Measurements from ENCODE around the gene TUT4. TPM values are rescaled to one million over a fixed set of nuclear protein-coding genes. Genes with fewer than 3 reads are reported as not detected.

The TUT4 gene
- total RNA-seq, 3 donors from 2014 or later (not counting 1 experiment from before 2014, with no cell fraction given): 124 to 156 (median 125) TPM

DNA sequence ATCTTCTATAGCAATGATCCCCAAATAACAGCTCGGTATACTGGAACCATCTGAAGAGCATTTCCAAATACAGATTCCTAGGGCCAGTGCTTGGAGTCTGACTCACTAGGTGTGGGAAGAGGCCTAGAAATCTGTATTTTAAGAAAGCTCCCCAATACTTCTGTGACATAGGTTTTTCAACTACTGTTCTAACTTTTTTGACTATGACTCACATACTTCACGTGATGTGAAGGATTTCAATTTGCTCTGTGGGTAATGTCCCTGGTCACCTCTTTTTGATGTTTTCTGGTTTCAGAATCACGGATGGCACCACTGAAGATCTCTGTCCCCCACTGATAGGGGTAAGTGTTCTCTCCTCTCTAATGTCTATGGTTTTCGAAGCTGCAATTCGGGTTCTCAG lies 159.7 kb downstream of the TUT4 start:
- 98% methylated on average over 5 of the region's 5 CpGs for WGBS (ENCODE audit: insufficient coverage)
- no peak for TF ChIP-seq CTCF (IDR thresholded peaks at IDR 0.05)
- Mint-ChIP-seq H3K27me3 (ENCODE audit: low read depth in 2 of 2) (no peaks in the 10 kb centered on the region), H3K4me3 (no peak overlapping the region), H3K4me1 (no peaks in the 10 kb centered on the region), H3K36me3 (no peaks in the 10 kb centered on the region), H3K9me3 (no peaks in the 10 kb centered on the region), H3K27ac (no peak overlapping the region)
- ATAC-seq (no peak), DNase-seq (no peak)
- Histone ChIP-seq H3K4me1 (ENCODE audit: control insufficient read depth, insufficient read depth, low read length) (no peaks in the 10 kb centered on the region), H3K4me3 (ENCODE audit: low read length) (no peak overlapping the region), H3K9me3 (ENCODE audit: control insufficient read depth, insufficient read depth, low read length) (no peaks in the 10 kb centered on the region), H3K27ac (ENCODE audit: low read length) (no peak overlapping the region), H3K36me3 (ENCODE audit: control insufficient read depth, insufficient read depth, low read length) (no peaks in the 10 kb centered on the region), H3K27me3 (ENCODE audit: control insufficient read depth, insufficient read depth, low read length) (no peaks in the 10 kb centered on the region)
- intact Hi-C loops (cut with micrococcal nuclease): no loop called here

DNA sequence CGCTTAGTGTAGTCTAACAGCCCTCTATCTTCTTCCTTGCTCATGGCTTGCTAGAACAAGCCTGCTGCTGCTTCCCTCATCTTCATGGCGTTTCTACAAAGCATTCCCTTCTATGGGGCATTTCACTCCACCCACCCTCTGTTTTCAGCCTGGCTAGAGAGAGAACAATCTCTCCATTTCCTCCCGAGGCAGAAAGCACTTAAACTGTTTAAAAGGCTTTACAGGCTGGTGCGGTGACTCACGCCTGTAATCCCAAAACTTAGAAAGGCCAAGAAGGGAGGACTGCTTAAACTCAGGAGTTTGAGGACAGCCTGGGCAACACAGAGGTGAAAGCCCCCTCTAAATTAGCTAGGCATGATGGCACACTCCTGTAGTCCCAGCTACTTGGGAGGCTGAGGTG lies 166.4 kb downstream of the TUT4 start:
- H3K36me3 ChIP-seq (ENCODE audit: control insufficient read depth, insufficient read depth, low read length): no peaks in the 10 kb centered on the region
- no peak overlapping the region for H3K27ac Mint-ChIP-seq

DNA sequence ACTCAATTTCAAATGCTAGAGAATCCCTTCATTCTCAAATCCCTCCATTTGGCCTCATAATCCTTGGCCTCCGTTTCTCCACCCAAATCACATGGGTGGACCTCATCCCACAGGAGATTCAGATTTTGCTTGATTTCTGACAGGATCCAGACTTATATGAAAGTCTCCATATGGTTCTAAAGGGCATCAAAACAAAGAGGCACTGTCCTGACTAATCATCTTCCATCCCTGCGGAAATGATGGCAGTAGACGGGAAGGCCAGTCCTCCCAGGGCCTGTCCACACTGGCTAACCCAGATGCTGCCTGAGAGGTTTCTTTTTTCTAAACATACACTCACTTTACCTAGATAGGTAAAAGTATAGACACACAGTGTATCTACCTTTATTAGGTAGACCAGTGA lies 167.5 kb downstream of the TUT4 start:
- H3K4me3 ChIP-seq (ENCODE audit: low read length): no peak overlapping the region
- H3K27me3 Mint-ChIP-seq (ENCODE audit: low read depth in 2 of 2): no peaks in the 10 kb centered on the region
- ATAC-seq (no peak), DNase-seq (no peak)
- no peaks in the 10 kb centered on the region for H3K27me3 ChIP-seq (ENCODE audit: control insufficient read depth, insufficient read depth, low read length)
- 100% methylated on average over 3 of the region's 3 CpGs for WGBS (ENCODE audit: insufficient coverage)
- no peaks in the 10 kb centered on the region for H3K9me3 ChIP-seq (ENCODE audit: control insufficient read depth, insufficient read depth, low read length)
- no peaks in the 10 kb centered on the region for H3K4me1 ChIP-seq (ENCODE audit: control insufficient read depth, insufficient read depth, low read length)
- no peaks in the 10 kb centered on the region for H3K36me3 ChIP-seq (ENCODE audit: control insufficient read depth, insufficient read depth, low read length)
- no peaks in the 10 kb centered on the region for H3K36me3 Mint-ChIP-seq
- H3K4me3 Mint-ChIP-seq: no peak overlapping the region
- no peaks in the 10 kb centered on the region for H3K9me3 Mint-ChIP-seq
- H3K27ac ChIP-seq (ENCODE audit: low read length): no peak overlapping the region
- intact Hi-C loops (cut with micrococcal nuclease): no loop called here
- no peak overlapping the region for H3K27ac Mint-ChIP-seq
- no peaks in the 10 kb centered on the region for H3K4me1 Mint-ChIP-seq
- TF ChIP-seq CTCF (IDR thresholded peaks at IDR 0.05): no peak

More for the DNA sequence above, 166.4 kb downstream of the TUT4 start:
- ATAC-seq: no peak
- no peaks in the 10 kb centered on the region for H3K27me3 ChIP-seq (ENCODE audit: control insufficient read depth, insufficient read depth, low read length)
- Mint-ChIP-seq H3K4me1 (no peaks in the 10 kb centered on the region), H3K36me3 (no peaks in the 10 kb centered on the region), H3K4me3 (no peak overlapping the region), H3K9me3 (no peaks in the 10 kb centered on the region), H3K27me3 (ENCODE audit: low read depth in 2 of 2) (no peaks in the 10 kb centered on the region)
- H3K4me1 ChIP-seq (ENCODE audit: control insufficient read depth, insufficient read depth, low read length): no peaks in the 10 kb centered on the region
- 96% methylated on average over 5 of the region's 5 CpGs for WGBS (ENCODE audit: insufficient coverage)
- no peaks in the 10 kb centered on the region for H3K9me3 ChIP-seq (ENCODE audit: control insufficient read depth, insufficient read depth, low read length)
- no peak for TF ChIP-seq CTCF (IDR thresholded peaks at IDR 0.05)
- DNase-seq: no peak
- intact Hi-C loops (cut with micrococcal nuclease): no loop called here
- no peak overlapping the region for H3K4me3 ChIP-seq (ENCODE audit: low read length)
- H3K27ac ChIP-seq (ENCODE audit: low read length): no peak overlapping the region

Other genes with a start within 250 kb of the TUT4 start
- gene CC2D1B, start 186.9 kb downstream of the TUT4 start, total RNA-seq: 10 to 100 TPM; 61.4 to 78.4 (median 68.8) TPM
- 1 to 10 TPM; 1.9 to 2.6 (median 2.1) TPM for gene ORC1, start 148.7 kb downstream of the TUT4 start, total RNA-seq
- 10 to 100 TPM; 73.9 to 97.2 (median 95.4) TPM for gene PRPF38A, start 148.5 kb downstream of the TUT4 start, total RNA-seq
- gene GPX7, start 49.3 kb upstream of the TUT4 start, total RNA-seq: 10 to 100 TPM in 2 of 3 donors, 1 to 10 TPM in 1; 9.7 to 10.6 (median 10.2) TPM
- 10 to 100 TPM; 14.0 to 31.4 (median 16.2) TPM for gene SHISAL2A, start 80.1 kb upstream of the TUT4 start, total RNA-seq
- gene COA7, start 145.3 kb upstream of the TUT4 start, total RNA-seq: 1 to 10 TPM; 1.8 to 4.7 (median 3.9) TPM
- gene ZYG11B, start 173.4 kb upstream of the TUT4 start, total RNA-seq: 10 to 100 TPM in 2 of 3 donors, 1 to 10 TPM in 1; 7.4 to 11.8 (median 10.7) TPM

Data from natural killer cell (primary cell).